Smooth muscle cell of the brain vasculature (primary cell): ENCODE data around the gene AKNA.

Source experiments
- DNase-seq: peaks from one replicate; pipeline ENCODE4 v3.0.0-alpha.2; 2012; ENCODE audit warnings: low read depth, low spot score

AKNA gene

GRCh38 chr9:114286146-114286679, 101.6 kb downstream of the AKNA start:
- DNase-seq: no peak

- peak; percentile 92 for DNase-seq
These were observed 102.5 kb downstream of the AKNA start for GRCh38 chr9:114285166-114285867.

DNA sequence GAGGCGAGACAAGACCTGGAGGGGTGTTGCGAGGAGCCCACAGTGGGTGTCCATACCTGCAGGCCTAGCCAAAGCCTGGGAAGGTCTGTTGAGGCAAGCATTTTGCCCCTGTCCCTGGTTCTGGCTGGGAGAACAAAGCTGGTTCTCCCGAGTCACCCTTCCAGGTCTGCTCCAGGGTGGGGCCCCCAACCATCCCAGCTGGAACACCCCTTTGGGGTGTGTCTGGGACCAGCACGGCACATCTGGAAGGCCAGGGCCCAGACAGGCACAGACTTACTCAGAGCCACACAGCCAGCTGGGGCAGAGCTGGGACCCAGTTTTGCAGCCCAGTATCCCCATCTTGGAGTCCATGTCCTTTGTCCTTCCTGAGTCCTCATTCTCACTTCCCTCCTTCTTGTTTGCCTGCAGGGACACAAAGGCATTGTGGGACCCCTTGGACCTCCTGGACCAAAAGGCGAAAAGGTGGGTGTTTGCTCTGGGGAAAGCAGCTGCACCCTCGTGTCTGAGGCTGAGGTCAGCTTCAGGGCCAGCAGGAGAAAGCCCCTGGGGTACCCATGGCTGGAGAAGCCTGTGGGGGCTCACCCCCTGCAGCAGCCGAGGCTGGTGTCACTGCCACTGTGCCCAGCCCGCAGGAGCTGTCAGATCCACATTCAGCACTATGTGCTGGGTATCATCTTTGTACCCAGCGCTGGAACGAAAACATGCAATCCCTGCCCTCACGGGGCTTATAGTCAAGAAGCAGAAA, 103.3 kb downstream of the AKNA start:
- DNase-seq: no peak
